MM.1S (cell line): ENCODE data around the gene CNBP.
A peak's percentile ranks its signal among the peaks of the same experiment; 100 is the strongest.
"Not testable (repeated sequence)": the region's sequence is repeated elsewhere in the genome, so short reads cannot be mapped to it uniquely, and the experiment has no call there.

Source experiments
- DNase-seq: peaks from one replicate; pipeline ENCODE4 v3.0.0-alpha.2; 2015
- H2AFZ ChIP-seq: fragments of 300-600 bp; sonication (generic); 2 replicates; pipeline ENCODE4 v1.6.0; 2016; ENCODE audit warnings: antibody characterized with exemption, low read length
- H3F3A ChIP-seq: fragments of 300-600 bp; sonication (generic); 2 replicates; pipeline ENCODE4 v1.6.1; 2016; ENCODE audit warnings: mild to moderate bottlenecking, antibody characterized with exemption, low read length, moderate library complexity, mixed read lengths; ENCODE audit not compliant: insufficient read depth
- H3K27ac ChIP-seq: fragments of 300-600 bp; sonication (generic); 2 replicates; pipeline ENCODE4 v1.5.1; 2016; ENCODE audit warnings: mild to moderate bottlenecking, low read length
- H3K27me3 ChIP-seq: fragments of 300-600 bp; sonication (generic); replicated peaks from 2 replicates; pipeline ENCODE4 v1.6.0; 2016; ENCODE audit warnings: low read length; ENCODE audit not compliant: insufficient read depth
- H3K36me3 ChIP-seq: fragments of 300-600 bp; sonication (generic); replicated peaks from 2 replicates; pipeline ENCODE4 v1.6.1; 2016; ENCODE audit warnings: mild to moderate bottlenecking, low read length, mixed read lengths; ENCODE audit not compliant: insufficient read depth
- H3K4me1 ChIP-seq: fragments of 300-600 bp; sonication (generic); 2 replicates; pipeline ENCODE4 v1.6.1; 2016; ENCODE audit warnings: low read length, mixed read lengths
- H3K4me2 ChIP-seq: fragments of 300-600 bp; sonication (generic); 2 replicates; pipeline ENCODE4 v1.6.0; 2016; ENCODE audit warnings: low read depth, low read length
- H3K4me3 ChIP-seq: fragments of 300-600 bp; sonication (generic); 2 replicates; pipeline ENCODE4 v1.5.1; 2016; ENCODE audit warnings: low read length, mixed read lengths
- H3K79me2 ChIP-seq: fragments of 300-600 bp; sonication (generic); 2 replicates; pipeline ENCODE4 v1.6.1; 2016; ENCODE audit warnings: mixed run types, low read length, mixed read lengths
- H3K9ac ChIP-seq: fragments of 300-600 bp; sonication (generic); 2 replicates; pipeline ENCODE4 v1.6.1; 2016; ENCODE audit warnings: low read length, mixed read lengths
- H3K9me2 ChIP-seq: fragments of 300-600 bp; sonication (generic); replicated peaks from 2 replicates; pipeline ENCODE4 v1.6.1; 2016; ENCODE audit warnings: mild to moderate bottlenecking, low read length, mixed read lengths; ENCODE audit not compliant: insufficient read depth
- H3K9me3 ChIP-seq: fragments of 300-600 bp; sonication (generic); replicated peaks from 2 replicates; pipeline ENCODE4 v1.6.1; 2016; ENCODE audit warnings: mild to moderate bottlenecking, low read length, mixed read lengths; ENCODE audit not compliant: insufficient read depth
- H4K20me1 ChIP-seq: fragments of 300-600 bp; sonication (generic); 2 replicates; pipeline ENCODE4 v1.6.1; 2016; ENCODE audit warnings: mild to moderate bottlenecking, low read length, moderate library complexity, mixed read lengths; ENCODE audit not compliant: insufficient read depth
- EZH2 ChIP-seq: fragments of 300-600 bp; sonication (generic); optimal IDR thresholded peaks from 2 replicates; pipeline ENCODE3; 2017; ENCODE audit warnings: low read depth, mild to moderate bottlenecking, antibody characterized with exemption, low read length, mixed read lengths
- EZH2phosphoT487 ChIP-seq: fragments of 300-600 bp; sonication (generic); IDR thresholded peaks from 2 replicates; pipeline ENCODE4 v1.6.1; 2018; ENCODE audit warnings: antibody characterized with exemption, low read length
- TF ChIP-seq, protein P1 (sequence below): fragments of 300-600 bp; sonication (generic); IDR thresholded peaks from 2 replicates; pipeline ENCODE4 v1.5.1; 2016; ENCODE audit warnings: antibody characterized with exemption, low read length, mixed read lengths

Gene CNBP

DNA sequence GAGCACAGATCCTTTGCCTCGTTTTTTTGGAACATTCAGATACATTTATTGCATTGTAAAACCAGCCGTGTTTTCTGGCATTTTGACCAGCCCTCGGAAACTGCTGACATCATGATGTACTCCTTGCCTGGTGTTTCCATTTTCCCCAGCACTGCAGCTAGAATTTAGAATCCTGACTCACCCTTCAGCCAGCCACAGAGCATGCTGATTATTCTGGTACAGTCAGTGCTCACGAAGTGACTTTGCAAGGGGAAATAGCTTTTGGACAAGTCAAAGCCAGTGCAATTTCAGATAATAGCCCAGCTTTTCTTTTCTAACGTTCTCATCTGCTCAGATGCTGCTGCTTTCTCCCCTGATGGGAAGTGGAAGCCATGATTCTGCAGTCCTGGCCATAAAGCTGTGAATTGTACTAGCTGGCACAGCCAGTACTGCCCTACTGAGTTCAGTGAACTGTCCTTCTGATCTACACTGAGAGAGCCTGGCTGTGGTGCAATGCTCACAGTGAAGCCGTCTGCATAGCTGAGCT lies 12.1 kb upstream of the CNBP start:
- peak; percentile 62 for DNase-seq

DNA sequence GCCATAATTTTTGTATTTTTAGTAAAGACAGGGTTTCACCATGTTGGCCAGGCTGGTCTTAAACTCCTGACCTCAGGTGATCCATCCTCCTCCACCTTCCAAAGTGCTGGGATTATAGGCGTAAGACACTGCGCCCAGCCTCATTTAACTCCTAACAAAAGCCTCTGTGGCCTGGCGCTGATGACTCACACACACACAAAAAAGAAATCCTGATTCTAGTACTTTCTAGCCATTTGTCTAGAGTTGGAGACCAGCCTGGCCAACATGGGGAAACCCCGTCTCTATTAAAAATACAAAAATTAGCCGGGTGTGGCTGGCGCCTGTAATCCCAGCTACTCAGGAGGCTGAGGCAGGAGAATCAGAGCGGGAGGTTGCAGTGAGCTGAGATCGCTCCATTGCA lies 6.1 kb upstream of the CNBP start:
- H4K20me1 ChIP-seq, H3K4me2 ChIP-seq: not testable (repeated sequence)
- peaks cover 38% of the 10 kb centered on the region for H3F3A ChIP-seq

More for the DNA sequence above, 12.1 kb upstream of the CNBP start:
- Histone ChIP-seq H4K20me1 (no peaks in the 10 kb centered on the region), H3K9ac (peak overlapping the region; percentile 35; the same call in 1 of the 2 replicates), H3K27me3 (no peaks in the 10 kb centered on the region), H3K9me3 (no peaks in the 10 kb centered on the region), H3K4me1 (peaks cover 26% of the 10 kb centered on the region), H3K27ac (peak overlapping the region; percentile 73; the same call in 1 of the 2 replicates), H3K4me2 (peak overlapping the region; percentile 50), H3F3A (peaks cover 10% of the 10 kb centered on the region), H2AFZ (peak overlapping the region; percentile 43), H3K36me3 (no peaks in the 10 kb centered on the region), H3K9me2 (no peaks in the 10 kb centered on the region), H3K4me3 (peak overlapping the region; percentile 2; the same call in 1 of the 2 replicates), H3K79me2 (no peaks in the 10 kb centered on the region)
- TF ChIP-seq EZH2 (no peak), EZH2phosphoT487 (no peak)
- TF ChIP-seq, protein P1, sequence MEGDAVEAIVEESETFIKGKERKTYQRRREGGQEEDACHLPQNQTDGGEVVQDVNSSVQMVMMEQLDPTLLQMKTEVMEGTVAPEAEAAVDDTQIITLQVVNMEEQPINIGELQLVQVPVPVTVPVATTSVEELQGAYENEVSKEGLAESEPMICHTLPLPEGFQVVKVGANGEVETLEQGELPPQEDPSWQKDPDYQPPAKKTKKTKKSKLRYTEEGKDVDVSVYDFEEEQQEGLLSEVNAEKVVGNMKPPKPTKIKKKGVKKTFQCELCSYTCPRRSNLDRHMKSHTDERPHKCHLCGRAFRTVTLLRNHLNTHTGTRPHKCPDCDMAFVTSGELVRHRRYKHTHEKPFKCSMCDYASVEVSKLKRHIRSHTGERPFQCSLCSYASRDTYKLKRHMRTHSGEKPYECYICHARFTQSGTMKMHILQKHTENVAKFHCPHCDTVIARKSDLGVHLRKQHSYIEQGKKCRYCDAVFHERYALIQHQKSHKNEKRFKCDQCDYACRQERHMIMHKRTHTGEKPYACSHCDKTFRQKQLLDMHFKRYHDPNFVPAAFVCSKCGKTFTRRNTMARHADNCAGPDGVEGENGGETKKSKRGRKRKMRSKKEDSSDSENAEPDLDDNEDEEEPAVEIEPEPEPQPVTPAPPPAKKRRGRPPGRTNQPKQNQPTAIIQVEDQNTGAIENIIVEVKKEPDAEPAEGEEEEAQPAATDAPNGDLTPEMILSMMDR: no peak

DNA sequence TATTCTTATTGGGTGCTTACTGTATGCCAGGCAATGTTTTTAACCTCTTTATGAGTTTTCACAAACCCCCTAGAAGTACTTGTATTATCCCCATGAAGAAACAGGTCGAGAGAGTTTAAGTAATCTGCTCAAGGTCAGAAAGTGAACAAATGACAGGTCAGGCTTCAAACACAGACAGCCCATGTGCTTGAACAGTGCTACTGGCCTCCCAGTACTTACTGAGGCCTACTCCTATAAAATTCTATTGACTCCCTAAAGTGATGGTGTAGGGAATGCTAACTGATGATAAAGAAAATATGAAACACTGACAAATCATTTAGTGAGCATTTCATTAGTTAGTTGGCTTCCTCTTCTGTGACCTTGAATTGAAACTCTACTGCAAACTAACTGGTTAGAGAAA lies 4.2 kb upstream of the CNBP start:
- peaks cover 38% of the 10 kb centered on the region for H3F3A ChIP-seq
- H3K4me1 ChIP-seq: peaks cover 18% of the 10 kb centered on the region
- no peaks in the 10 kb centered on the region for H3K27me3 ChIP-seq
- peak overlapping the region; percentile 96 for H3K27ac ChIP-seq
- H3K36me3 ChIP-seq: no peaks in the 10 kb centered on the region
- peaks cover 31% of the 10 kb centered on the region for H3K79me2 ChIP-seq
- 0 out of 2 replicates have a peak overlapping the region, but pooled peaks have one; percentile 44 for H2AFZ ChIP-seq
- TF ChIP-seq EZH2: no peak
- H3K9me3 ChIP-seq: no peaks in the 10 kb centered on the region
- H4K20me1 ChIP-seq: no peaks in the 10 kb centered on the region
- H3K9me2 ChIP-seq: no peaks in the 10 kb centered on the region
- peak overlapping the region; percentile 64 for H3K4me2 ChIP-seq
- peak overlapping the region; percentile 17; the same call in 1 of the 2 replicates for H3K4me3 ChIP-seq
- H3K9ac ChIP-seq: peak overlapping the region; percentile 59
- peak; percentile 22 for DNase-seq

More for the DNA sequence above, 6.1 kb upstream of the CNBP start:
- not testable (repeated sequence) for H3K27ac ChIP-seq, H3K9me2 ChIP-seq, H3K9me3 ChIP-seq, H3K27me3 ChIP-seq, H3K4me3 ChIP-seq, H2AFZ ChIP-seq, DNase-seq, H3K36me3 ChIP-seq, H3K9ac ChIP-seq
- Histone ChIP-seq H3K79me2 (peaks cover 12% of the 10 kb centered on the region), H3K4me1 (peaks cover 18% of the 10 kb centered on the region)

DNA sequence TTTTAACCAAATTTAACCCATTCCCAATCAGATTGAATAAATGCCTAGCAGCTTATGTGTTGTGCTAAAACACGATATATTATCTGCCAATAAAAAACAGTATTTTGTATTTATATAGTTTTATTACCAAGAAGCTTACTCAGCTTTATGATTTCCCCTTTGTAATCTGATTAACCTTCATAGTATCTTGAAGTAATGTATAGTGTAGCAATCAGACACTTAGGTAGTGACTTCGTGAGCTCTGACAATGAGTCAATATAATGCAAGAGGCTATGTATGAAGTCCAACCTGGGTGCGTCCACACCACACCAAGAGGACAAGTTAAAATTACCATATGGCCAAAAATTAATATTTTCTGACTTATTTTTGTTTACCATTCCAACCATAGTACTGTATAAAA lies 2.1 kb upstream of the CNBP start:
- Histone ChIP-seq H3K4me2 (no peak overlapping the region), H3K4me1 (peaks cover 18% of the 10 kb centered on the region), H3K79me2 (peaks cover 52% of the 10 kb centered on the region), H3K9me3 (no peaks in the 10 kb centered on the region), H2AFZ (no peak overlapping the region), H3K36me3 (no peaks in the 10 kb centered on the region; the same call in 1 of the 2 replicates), H3K9me2 (no peaks in the 10 kb centered on the region), H4K20me1 (peaks cover 17% of the 10 kb centered on the region), H3K27ac (no peak overlapping the region), H3K9ac (no peak overlapping the region), H3K27me3 (no peaks in the 10 kb centered on the region), H3K4me3 (no peak overlapping the region), H3F3A (peaks cover 42% of the 10 kb centered on the region)
- DNase-seq: no peak
- TF ChIP-seq, protein P1: no peak
- no peak for TF ChIP-seq EZH2phosphoT487
- no peak for TF ChIP-seq EZH2

DNA sequence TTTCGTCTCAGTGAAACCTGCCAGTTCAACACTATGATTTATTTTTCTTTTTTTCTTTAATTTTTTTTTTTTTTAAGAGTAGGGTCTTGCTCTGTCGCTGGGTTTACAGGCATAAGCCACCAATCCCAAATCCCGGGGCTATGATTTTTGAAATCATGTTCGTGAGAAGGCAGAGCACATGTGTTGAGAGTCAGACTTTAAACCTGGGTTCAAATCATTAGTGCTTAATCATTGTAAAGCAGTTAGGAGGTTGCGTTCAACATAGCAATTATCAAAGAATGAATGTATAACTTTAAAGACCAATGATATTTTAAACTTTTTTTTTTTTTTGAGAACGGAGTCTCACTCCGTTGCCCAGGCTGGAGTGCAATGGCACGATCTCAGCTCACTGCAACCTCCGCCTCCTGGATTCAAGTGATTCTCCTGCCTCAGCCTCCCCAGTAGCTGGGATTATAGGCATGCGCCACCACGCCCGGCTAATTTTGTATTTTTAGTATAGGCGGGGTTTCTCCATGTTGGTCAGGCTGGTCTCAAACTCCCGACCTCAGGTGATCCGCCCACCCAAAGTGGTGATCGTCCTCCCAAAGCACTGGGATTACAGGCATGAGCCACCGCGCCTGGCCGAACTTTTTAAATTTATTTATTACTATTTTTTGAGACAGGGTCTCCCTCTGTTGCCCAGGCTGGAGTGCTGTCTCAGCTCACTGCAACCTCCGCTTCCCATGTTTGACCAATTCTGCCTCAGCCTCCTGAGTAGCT lies 1.3 kb upstream of the CNBP start:
- not testable (repeated sequence) for H3K27me3 ChIP-seq, H3K9me2 ChIP-seq, DNase-seq, H3K36me3 ChIP-seq, H2AFZ ChIP-seq, H3K9me3 ChIP-seq
- peaks cover 25% of the 10 kb centered on the region for H4K20me1 ChIP-seq
- peak overlapping the region; percentile 90; the same call in 1 of the 2 replicates for H3K27ac ChIP-seq
- H3K9ac ChIP-seq: peak overlapping the region; percentile 100; the same call in 1 of the 2 replicates
- H3K4me3 ChIP-seq: peak overlapping the region; percentile 99; the same call in 1 of the 2 replicates
- H3K4me1 ChIP-seq: peaks cover 18% of the 10 kb centered on the region
- peaks cover 60% of the 10 kb centered on the region for H3K79me2 ChIP-seq
- H3K4me2 ChIP-seq: peak overlapping the region; percentile 70; the same call in 1 of the 2 replicates
- H3F3A ChIP-seq: peaks cover 42% of the 10 kb centered on the region
